Measurements from ENCODE around the gene RPLP1.

The RPLP1 gene

GRCh38 chr15:69452692-69453521 lies at the start of gene RPLP1:
TSS of gene RPLP1 (plus strand) at chr15:69452818. CDS start at chr15:69452949, 131 bp downstream.
- H3K4me3 ChIP-seq (ENCODE audit: low read length), result peak within 1 kb of the TSS; percentile 79
- DNase-seq (ENCODE audit: low read depth), result peak; percentile 95
- TF ChIP-seq, protein P1, sequence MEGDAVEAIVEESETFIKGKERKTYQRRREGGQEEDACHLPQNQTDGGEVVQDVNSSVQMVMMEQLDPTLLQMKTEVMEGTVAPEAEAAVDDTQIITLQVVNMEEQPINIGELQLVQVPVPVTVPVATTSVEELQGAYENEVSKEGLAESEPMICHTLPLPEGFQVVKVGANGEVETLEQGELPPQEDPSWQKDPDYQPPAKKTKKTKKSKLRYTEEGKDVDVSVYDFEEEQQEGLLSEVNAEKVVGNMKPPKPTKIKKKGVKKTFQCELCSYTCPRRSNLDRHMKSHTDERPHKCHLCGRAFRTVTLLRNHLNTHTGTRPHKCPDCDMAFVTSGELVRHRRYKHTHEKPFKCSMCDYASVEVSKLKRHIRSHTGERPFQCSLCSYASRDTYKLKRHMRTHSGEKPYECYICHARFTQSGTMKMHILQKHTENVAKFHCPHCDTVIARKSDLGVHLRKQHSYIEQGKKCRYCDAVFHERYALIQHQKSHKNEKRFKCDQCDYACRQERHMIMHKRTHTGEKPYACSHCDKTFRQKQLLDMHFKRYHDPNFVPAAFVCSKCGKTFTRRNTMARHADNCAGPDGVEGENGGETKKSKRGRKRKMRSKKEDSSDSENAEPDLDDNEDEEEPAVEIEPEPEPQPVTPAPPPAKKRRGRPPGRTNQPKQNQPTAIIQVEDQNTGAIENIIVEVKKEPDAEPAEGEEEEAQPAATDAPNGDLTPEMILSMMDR (IDR thresholded peaks at IDR 0.05; ENCODE audit: insufficient read depth, low read depth, low read length, missing control alignments), result no peak

- TF ChIP-seq, protein P1 (IDR thresholded peaks at IDR 0.05; ENCODE audit: insufficient read depth, low read depth, low read length, missing control alignments), result no peak
- no peak overlapping the region for H3K4me3 ChIP-seq (ENCODE audit: low read length)
- DNase-seq (ENCODE audit: low read depth), result peak; percentile 49
Observed at GRCh38 chr15:69403594-69403993, 49.0 kb upstream of the RPLP1 start.

GRCh38 chr15:69405110-69405509 lies 47.5 kb upstream of the RPLP1 start:
- TF ChIP-seq, protein P1 (IDR thresholded peaks at IDR 0.05; ENCODE audit: insufficient read depth, low read depth, low read length, missing control alignments), result no peak
- H3K4me3 ChIP-seq (ENCODE audit: low read length), result no peak overlapping the region
- no peak for DNase-seq (ENCODE audit: low read depth)

DNA sequence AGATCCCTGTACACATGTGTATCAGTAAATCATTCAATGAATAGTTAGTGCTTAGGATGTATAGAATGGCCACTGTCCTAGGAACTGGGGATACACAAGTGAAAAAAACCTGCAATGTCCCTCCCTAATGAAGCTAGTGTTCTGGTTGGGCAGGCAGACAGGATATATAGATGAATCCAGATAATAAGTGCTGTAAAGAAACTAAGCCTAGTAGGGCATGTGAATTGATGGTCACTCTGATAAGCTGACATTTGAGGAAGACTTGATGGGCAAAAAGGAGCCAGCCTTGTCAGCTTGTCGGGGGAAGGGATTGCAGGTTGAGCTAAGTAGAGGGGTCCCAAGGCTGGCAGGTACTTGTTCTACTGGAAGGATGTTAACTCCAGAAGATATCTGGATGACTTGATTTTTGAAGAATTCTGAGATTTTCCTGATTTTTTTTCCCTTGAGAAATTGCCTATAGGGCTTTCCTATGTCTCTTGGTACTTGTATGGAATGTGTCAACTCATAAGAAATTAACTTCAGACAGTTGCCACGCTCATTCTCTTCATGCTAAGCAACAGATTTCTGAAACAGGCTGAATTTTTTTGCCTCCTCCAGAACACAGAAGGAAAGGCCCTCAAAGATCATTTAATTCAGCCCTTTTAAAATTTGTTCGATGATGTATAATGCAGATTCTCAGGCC lies 44.8 kb upstream of the RPLP1 start:
- DNase-seq (ENCODE audit: low read depth), result no peak
- TF ChIP-seq, protein P1 (IDR thresholded peaks at IDR 0.05; ENCODE audit: insufficient read depth, low read depth, low read length, missing control alignments), result no peak
- H3K4me3 ChIP-seq (ENCODE audit: low read length), result no peak overlapping the region

- TF ChIP-seq, protein P1 (IDR thresholded peaks at IDR 0.05; ENCODE audit: insufficient read depth, low read depth, low read length, missing control alignments), result no peak
- no peak overlapping the region for H3K4me3 ChIP-seq (ENCODE audit: low read length)
- no peak for DNase-seq (ENCODE audit: low read depth)
Observed at GRCh38 chr15:69408841-69409240, 43.8 kb upstream of the RPLP1 start.

GRCh38 chr15:69410248-69410874 lies 42.3 kb upstream of the RPLP1 start:
- peak; percentile 86 for DNase-seq (ENCODE audit: low read depth)
- H3K4me3 ChIP-seq (ENCODE audit: low read length), result no peak overlapping the region

More at GRCh38 chr15:69410248-69410874, 42.3 kb upstream of the RPLP1 start:
- TF ChIP-seq, protein P1 (IDR thresholded peaks at IDR 0.05; ENCODE audit: insufficient read depth, low read depth, low read length, missing control alignments), result peak; percentile 91
